Purkinje cell (primary cell): ENCODE data around the gene VPS52. TPM values are rescaled to one million over a fixed set of nuclear protein-coding genes. Genes with fewer than 3 reads are reported as not detected.

Experiments used
- polyA plus RNA-seq: library from polyadenylated mRNA; unstranded; fragments of >200 nt; fragmentation: Nextera tagmentation; gene quantifications from 2 replicates; pipeline ENCODE4 v1.2.1, GENCODE V29; 2014

VPS52 gene
- polyA plus RNA-seq, result 31.6 and 34.2 TPM in 2 replicates

GRCh38 chr6:33271468-33272274 is at the start of gene VPS52, which contains the start of gene RPS18:
VPS52 (minus strand) TSS chr6:33271876; CDS start chr6:33271675, 201 bp downstream.
RPS18 (plus strand) TSS chr6:33272075; CDS start chr6:33272120, 45 bp downstream.

GRCh38 chr6:33317669-33318425 is 46.2 kb upstream of the VPS52 start, which contains the start of gene ZBTB22:
ZBTB22 (minus strand) TSS chr6:33317744; CDS start chr6:33316916, 828 bp downstream.

GRCh38 chr6:33313709-33314514 is 42.2 kb upstream of the VPS52 start, which contains the start of gene TAPBP:
TAPBP (minus strand) TSS chr6:33314078; CDS start chr6:33314041, 37 bp downstream.

GRCh38 chr6:33298773-33299236 is 27.1 kb upstream of the VPS52 start, which contains the start of gene RGL2:
RGL2 (minus strand) TSS chr6:33298942; CDS start chr6:33298610, 332 bp downstream.

GRCh38 chr6:33288921-33289783 is 17.5 kb upstream of the VPS52 start, which contains the start of the genes PFDN6 and WDR46:
PFDN6 (plus strand) TSS chr6:33289601; CDS start chr6:33289857, 256 bp downstream.
WDR46 (minus strand) TSS chr6:33289239; CDS start chr6:33289170, 69 bp downstream.

GRCh38 chr6:33276864-33277662 is 5.4 kb upstream of the VPS52 start, which contains the start of gene B3GALT4:
B3GALT4 (plus strand) TSS chr6:33277123; CDS start chr6:33277420, 297 bp downstream.

GRCh38 chr6:33208091-33208967 is 63.3 kb downstream of the VPS52 start, which contains the start of gene RING1:
RING1 (plus strand) TSS chr6:33208500; CDS start chr6:33208823, 323 bp downstream.

GRCh38 chr6:33204415-33205190 is 67.1 kb downstream of the VPS52 start, which contains the start of gene HSD17B8:
HSD17B8 (plus strand) TSS chr6:33204655; CDS start chr6:33204669, 14 bp downstream.

Other genes with a start within 250 kb of the VPS52 start
- gene HLA-DPA1, start 198.2 kb downstream of the VPS52 start, polyA plus RNA-seq, result 0.26 and 0.92 TPM in 2 replicates
- gene HLA-DPB1, start 195.9 kb downstream of the VPS52 start, polyA plus RNA-seq, result 112 and 120 TPM in 2 replicates
- 0.67 and 1.0 TPM in 2 replicates for gene COL11A2, start 79.4 kb downstream of the VPS52 start, polyA plus RNA-seq
- gene RXRB, start 71.2 kb downstream of the VPS52 start, polyA plus RNA-seq, result 3.3 and 5.7 TPM in 2 replicates
- gene SLC39A7, start 71.0 kb downstream of the VPS52 start, polyA plus RNA-seq, result 5.7 and 9.7 TPM in 2 replicates
- 3.1 and 10.1 TPM in 2 replicates for gene HSD17B8, start 67.2 kb downstream of the VPS52 start, polyA plus RNA-seq
- gene RING1, start 63.4 kb downstream of the VPS52 start, polyA plus RNA-seq, result 6.8 and 15.9 TPM in 2 replicates
- gene RPS18, start 199 bp upstream of the VPS52 start, polyA plus RNA-seq, result 709 and 869 TPM in 2 replicates
- 2.2 and 2.3 TPM in 2 replicates for gene B3GALT4, start 5.2 kb upstream of the VPS52 start, polyA plus RNA-seq
- gene WDR46, start 17.4 kb upstream of the VPS52 start, polyA plus RNA-seq, result 22.4 and 46.1 TPM in 2 replicates
- 5.6 and 8.8 TPM in 2 replicates for gene PFDN6, start 17.7 kb upstream of the VPS52 start, polyA plus RNA-seq
- 3.2 and 5.0 TPM in 2 replicates for gene RGL2, start 27.1 kb upstream of the VPS52 start, polyA plus RNA-seq
- 10.8 and 14.1 TPM in 2 replicates for gene TAPBP, start 42.2 kb upstream of the VPS52 start, polyA plus RNA-seq
- gene ZBTB22, start 45.9 kb upstream of the VPS52 start, polyA plus RNA-seq, result 0.42 and 1.6 TPM in 2 replicates
- 6.0 and 6.5 TPM in 2 replicates for gene DAXX, start 51.1 kb upstream of the VPS52 start, polyA plus RNA-seq
- gene KIFC1, start 119.9 kb upstream of the VPS52 start, polyA plus RNA-seq, result not detected in 2 replicates
- gene PHF1, start 139.1 kb upstream of the VPS52 start, polyA plus RNA-seq, result 14.0 and 14.2 TPM in 2 replicates
- gene CUTA, start 146.2 kb upstream of the VPS52 start, polyA plus RNA-seq, result 385 and 492 TPM in 2 replicates
- 0.24 and 1.9 TPM in 2 replicates for gene SYNGAP1, start 148.2 kb upstream of the VPS52 start, polyA plus RNA-seq
- gene ZBTB9, start 182.7 kb upstream of the VPS52 start, polyA plus RNA-seq, result 1.7 and 2.4 TPM in 2 replicates